Cortex of kidney (tissue), 1 donor: Measurements from ENCODE around the gene ASAP2.
"Not testable (repeated sequence)": the region's sequence is repeated elsewhere in the genome, so short reads cannot be mapped to it uniquely, and the experiment has no call there.

Experiments
- DNase-seq: peaks from one replicate; lab custom pipeline; 2025; lab: John Stamatoyannopoulos, UW

The ASAP2 gene

DNA sequence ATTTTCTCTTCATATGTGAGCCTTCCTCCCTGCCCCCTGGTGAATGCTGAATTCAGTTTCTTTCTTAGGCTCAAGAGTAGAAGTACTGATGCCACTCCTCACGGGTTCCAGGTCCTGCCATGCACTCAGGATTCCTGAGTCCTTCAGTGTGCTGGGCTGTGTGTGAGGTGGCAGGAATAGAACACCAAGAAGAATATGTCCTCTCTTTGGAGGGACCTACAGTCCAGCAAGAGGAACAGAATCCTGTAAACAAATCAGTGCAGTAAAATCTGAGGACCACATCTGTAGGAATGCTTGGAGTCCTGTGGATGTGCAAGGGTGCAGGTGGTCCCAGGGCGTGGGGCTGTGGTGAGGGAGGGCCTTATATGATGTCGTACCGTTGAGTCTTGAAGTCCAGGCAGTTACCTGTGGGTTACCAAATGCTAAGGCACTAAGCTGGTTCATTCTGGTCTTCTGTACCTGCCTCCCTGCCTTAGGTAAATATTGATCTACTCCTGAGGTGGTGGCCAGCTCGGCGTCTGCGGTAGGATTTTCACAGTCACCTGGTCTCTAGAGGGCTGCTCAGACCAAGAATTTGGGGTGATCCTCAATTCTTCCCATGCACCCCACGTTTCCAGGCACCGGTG is 5.5 kb downstream of the ASAP2 start:
- no peak for DNase-seq

- no peak for DNase-seq
These were observed 6.2 kb downstream of the ASAP2 start for GRCh38 chr2:9212661-9213411.

DNA sequence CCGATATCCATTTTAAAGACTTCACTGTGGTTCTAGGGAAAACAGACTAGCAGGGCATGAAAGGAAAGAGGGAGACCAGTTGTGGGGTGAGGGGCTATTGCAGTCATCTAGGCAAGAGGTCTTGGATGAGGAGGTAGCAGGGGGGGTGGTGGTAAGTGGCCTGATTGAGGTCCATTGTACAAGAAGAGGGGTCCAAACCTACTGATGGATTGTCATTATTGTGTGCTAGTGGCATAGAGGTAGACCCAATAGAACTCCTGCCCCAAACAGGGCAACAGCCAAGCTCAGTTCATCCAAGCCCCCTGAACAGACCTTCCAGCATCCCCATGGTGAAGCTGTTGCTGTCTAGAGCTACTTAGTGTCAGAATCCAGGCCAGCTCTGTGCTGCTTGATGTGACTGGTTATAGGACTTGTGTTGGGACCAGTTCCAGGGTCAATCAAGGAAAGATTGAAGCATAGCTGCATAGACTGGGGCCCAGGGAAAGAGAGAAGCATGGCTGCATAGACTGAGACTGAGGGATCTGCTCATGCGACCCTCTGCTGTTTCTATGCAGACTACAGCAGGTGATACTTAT is 7.0 kb downstream of the ASAP2 start:
- no peak for DNase-seq

DNA sequence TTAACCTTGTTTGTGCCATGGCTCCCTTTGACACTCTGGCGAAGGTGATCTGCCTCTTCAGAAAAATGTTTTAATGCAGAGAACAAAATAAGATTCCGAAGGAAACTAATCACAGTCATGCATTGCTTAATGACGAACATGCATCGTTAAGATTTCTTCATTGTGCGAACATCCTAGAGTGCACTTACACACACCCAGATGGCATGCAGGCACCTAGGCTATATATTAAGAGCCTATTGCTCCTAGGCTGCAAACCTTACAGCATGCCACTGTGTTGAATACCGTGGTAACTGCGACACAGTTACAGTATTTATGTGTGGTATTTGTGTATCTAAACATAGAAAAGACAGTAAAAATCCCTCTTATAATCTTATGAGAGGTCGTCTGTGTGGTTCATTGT is 8.3 kb downstream of the ASAP2 start:
- DNase-seq: no peak

DNA sequence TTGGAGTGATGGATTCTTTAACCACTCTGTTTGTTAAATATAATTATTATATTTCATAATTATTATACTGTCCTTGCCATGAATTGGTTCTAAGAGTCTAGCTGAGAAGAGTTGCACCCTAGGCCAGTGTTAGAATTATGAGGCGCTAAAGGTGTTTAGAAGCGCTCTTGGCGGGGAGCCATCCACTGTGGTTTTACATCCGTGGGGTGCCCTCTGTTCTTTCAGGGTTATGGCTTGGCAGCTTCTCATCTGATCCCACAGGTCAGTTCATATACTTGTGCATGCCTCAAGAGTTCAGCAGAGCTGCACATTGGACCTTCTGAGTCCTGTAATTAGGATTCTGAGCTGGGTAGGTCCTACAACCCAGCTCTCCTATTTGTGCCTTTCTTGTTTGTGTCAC is 9.1 kb downstream of the ASAP2 start:
- no peak for DNase-seq

- DNase-seq: not testable (repeated sequence)
These were observed 9.5 kb downstream of the ASAP2 start for GRCh38 chr2:9216143-9216542.

DNA sequence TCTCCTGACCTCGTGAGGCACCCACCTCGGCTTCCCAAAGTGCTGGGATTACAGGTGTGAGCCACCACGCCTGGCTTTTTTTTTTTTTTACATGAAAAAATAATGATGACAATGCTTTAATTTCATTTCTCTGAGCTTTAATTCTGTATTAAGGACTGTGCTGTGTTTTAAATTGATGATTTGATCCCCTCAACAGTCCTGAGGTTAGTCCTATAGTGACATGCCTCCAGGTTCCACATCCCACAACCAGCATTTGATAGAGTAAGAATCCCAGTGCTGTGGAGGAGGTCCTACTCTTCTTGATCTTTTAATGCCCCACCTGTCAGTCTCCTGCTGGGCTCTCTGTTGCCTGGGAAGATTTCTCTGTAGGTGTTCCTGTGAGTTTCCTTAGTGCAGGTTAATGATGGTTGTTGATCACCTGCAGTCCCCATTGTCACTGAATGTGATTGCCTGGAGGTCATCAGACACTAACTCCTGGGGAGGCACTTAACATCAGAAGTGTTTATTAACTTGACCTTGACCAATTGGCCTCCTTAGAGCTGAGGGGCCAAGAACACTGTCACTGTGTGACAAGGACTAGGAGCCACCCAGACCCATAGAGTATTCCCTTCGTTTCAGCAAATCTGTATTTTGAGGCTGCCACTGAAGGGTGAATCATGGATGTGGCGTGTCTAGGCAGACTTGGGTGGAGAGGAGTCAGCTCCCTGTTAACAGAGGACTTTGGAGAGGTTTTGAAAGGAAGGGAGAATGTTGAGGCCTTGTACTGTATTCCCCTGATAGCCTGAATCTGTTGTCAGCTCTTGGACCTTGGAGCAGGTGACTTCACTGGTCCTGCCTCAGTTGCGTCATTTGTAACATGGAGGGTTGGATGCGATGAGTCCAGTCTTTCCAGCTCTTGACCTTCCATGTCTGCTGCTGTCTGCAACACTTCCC is 11.5 kb downstream of the ASAP2 start:
- no peak for DNase-seq

DNA sequence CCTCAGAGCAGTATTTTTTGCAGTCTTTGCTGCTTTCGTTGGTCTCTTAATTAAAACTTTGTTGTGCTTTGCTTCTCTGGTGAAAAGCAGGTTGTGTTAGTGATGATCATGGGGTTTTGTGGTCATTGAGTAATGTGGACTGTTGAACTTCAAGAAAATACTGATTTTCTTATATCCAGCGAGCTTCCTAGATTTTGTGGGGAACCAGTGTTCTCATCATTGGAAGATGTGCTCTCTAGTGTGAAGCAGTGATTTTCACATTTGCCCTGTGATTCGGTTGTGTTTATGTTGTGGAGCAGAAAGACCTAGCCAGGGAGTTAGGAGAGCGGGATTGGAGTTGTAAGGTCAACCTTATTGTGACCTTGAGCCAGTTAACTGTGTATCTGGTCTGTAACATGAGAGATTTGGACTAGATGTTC is 12.4 kb downstream of the ASAP2 start:
- no peak for DNase-seq

DNA sequence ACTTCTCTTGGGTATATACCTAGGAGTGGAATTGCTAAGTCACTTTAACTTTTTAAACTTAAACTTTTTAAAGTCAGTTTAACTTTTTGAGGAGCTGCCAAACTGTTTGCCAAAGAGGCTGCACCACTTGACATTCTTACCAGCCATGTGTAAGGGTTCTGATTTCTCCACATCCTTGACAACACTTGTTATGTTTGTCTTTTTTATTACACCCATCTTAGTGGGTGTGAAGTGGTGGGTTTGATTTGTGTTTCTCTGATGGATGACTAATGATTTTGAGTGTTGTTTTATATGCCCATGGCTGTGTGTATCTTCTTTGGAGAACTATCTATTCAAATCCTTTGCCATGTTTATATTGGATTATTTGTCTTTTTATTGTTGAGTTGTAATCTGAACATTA is 13.6 kb downstream of the ASAP2 start:
- no peak for DNase-seq

- no peak for DNase-seq
These were observed 14.6 kb downstream of the ASAP2 start for GRCh38 chr2:9221223-9221622.

DNA sequence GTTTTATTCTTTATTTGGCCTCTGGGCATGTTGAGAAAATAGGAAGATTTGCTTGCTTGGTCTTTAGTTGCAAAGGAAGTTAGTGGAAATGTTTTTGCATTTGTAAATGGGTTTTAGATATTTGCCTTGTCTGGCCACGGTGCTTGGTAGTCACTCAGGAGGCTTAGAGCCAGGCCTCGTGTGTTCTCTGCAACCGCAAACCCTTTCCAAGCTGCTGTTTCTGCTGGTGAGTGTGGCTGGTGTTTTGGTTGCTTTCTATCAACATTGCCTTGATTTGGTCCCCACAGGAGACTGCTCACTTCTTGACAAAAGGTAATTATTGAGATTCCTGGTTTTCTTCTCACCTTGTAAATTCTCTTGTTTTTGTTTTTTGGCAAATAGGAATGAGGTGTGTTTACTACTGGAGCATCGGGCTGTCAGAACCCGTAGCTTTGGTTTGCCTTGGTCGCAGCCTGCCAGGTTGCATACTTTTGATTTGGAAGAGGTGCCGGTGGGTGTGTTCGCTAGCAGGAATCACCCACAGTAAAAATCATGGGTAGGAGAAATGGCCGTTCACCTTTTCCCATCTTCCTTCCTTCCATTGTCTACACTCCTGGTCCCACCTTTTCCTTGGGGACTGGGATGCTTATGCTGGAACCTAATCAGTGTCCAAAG is 15.8 kb downstream of the ASAP2 start:
- no peak for DNase-seq

- no peak for DNase-seq
These were observed 16.3 kb downstream of the ASAP2 start for GRCh38 chr2:9222893-9223287.

DNA sequence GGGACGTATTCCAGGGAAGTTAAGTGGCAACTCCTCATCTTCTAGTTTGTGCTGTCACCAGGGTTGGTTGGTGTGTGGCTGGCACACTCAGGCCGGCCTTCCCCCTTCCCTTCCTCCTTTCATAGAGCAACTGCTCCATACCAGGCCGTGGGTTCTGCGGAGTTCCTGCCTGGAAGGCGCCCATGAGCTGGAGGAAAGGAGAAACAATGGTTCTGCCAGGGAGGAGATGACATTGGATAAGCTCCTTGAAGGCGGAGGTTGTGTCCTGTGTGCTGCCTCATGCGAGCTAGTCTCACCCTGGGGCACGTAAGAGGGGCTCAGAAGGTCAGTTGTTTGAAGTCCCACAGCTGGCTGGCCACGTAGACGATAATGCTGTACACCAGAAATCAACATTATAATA is 19.2 kb downstream of the ASAP2 start:
- DNase-seq: no peak

DNA sequence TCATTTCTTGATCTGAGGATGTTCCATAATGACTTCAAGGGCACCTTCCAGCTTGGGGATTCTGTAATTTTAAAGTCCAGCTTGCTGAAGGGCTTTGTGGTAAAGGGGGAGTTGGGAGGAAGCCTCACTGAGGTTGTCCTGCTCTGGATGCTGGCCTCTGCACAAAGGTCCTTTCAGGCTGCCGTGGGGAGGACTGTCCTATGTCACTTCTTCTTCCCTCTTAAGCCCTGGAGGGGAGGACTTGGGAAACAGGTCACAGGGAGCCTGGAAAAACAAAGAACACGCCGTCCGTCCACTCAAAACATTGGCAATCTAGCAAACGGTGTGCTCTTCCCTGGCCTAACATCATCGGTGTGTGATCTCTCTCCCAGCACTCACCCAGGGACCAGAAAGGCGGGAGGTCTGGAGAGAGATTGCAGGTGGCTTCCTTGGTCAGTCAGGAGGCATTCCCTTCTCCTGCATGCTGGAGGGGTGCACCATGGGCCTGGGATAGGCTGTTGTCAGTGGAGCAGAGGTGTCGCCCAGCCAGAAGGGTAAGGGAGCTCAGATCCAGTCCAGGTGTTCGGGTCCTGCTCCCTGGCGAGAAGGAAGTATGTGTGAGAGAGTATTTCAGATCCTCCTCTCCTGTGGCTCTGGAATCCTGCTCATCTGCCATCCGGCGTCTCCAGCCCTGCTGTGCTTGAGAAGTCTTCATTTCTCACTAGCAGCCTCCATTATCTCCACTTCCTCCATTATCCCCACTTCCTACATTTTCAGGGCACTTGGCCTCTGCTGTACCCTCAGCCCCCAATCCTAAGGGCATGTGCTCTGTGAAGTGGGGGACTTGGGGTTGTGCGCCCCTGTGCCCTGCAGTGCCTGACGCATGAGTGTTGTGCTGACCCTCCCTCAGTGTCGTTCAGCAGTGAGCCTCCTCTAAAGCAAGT is 20.1 kb downstream of the ASAP2 start:
- no peak for DNase-seq

DNA sequence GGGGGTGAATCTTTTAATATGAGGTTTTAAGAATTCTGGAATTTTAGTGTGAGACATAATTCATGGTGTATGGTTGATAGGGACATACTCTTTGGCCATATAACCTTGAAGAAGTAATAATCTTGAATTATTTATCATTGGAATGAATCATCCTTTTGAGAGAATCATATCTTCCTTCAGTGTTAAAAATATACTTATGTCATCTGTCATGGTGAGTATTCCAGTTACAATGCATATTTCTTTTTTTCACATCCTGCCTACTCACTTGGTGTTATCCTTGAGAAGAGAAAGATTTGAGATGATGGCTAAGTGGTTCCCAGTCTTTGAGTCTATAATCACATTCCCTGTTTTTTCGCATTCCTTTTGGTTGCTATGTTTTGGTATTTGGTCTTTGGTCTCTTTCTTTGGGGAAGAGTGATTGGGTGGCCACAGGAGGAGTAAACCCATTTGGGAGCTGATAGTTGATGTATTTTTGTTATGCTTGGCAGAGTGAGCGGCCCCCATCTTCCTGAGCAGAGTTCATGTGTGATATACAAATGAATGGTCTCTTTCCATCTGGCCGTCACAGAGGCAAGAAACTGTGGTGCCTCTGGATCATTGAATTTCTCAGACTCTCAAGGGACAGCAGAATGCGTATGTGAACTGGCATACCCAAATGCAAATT is 21.6 kb downstream of the ASAP2 start:
- DNase-seq: no peak

GRCh38 chr2:9228781-9229469 is 22.3 kb downstream of the ASAP2 start:
- DNase-seq: no peak

- no peak for DNase-seq
These were observed 22.8 kb downstream of the ASAP2 start for GRCh38 chr2:9229470-9229820.

DNA sequence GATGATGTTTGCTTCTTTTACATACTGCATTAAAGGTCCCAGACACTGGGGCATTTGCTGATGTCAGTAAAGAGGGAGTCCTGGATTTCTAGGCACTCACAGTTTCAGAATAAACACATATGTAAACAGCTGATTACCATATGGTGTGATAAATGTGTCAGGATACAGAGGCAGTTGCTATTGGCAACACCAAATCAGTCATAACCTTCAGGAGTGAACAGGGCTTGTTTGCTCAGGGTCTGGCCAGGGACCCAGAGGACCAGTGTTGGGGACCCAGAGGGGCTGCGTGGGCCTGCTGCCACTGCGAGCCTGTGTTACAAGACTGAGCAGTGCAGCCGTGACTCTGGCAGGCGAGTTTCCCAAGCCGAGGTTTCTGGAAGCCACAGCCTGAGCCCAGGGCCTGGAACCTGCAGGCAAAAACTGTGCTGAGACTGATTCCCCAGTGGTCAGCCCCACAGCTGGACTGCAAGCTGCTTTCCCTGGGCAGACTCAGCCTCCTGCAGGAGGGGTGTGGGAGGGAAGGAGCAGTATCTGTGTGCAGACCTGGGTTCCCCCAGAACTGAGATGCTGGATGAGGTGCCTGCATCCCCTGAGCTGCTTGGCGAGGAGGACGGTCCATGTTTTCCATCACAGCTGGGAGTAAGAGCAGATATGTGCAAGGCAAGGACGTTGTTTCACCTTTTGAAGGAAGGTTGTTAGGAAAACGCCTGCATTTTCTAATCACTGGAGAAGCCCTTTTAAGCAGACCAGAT is 23.6 kb downstream of the ASAP2 start:
- DNase-seq: no peak

DNA sequence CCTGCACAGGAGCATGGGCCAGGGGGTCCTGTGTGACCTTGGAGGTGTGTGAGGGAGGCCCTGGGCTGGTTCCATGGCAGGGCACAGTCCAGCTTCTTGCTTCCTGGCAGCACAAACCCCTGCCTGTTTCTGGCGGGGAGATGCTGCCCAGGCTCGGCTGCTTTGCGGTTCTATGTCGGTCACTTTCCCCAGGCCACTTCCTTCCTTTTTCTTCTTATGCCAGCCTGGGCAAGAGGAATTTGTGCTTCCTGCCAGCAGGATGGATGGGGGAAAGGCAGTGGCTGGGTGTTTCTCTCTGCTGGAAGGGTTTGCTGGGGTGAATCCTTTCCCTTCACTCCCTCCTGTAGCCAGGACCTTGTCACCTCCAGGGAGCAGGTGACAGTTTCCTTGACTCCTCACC is 24.3 kb downstream of the ASAP2 start:
- DNase-seq: no peak
